MM.1S (cell line): Measurements from ENCODE around the gene DLX2.

Source experiments
- EZH2 ChIP-seq: fragments of 300-600 bp; sonication (generic); optimal IDR thresholded peaks from 2 replicates; pipeline ENCODE3; 2017; ENCODE audit warnings: low read depth, mild to moderate bottlenecking, antibody characterized with exemption, low read length, mixed read lengths
- EZH2phosphoT487 ChIP-seq: fragments of 300-600 bp; sonication (generic); IDR thresholded peaks from 2 replicates; pipeline ENCODE4 v1.6.1; 2018; ENCODE audit warnings: antibody characterized with exemption, low read length
- TF ChIP-seq, protein P1 (sequence below): fragments of 300-600 bp; sonication (generic); IDR thresholded peaks from 2 replicates; pipeline ENCODE4 v1.5.1; 2016; ENCODE audit warnings: antibody characterized with exemption, low read length, mixed read lengths

DNA sequence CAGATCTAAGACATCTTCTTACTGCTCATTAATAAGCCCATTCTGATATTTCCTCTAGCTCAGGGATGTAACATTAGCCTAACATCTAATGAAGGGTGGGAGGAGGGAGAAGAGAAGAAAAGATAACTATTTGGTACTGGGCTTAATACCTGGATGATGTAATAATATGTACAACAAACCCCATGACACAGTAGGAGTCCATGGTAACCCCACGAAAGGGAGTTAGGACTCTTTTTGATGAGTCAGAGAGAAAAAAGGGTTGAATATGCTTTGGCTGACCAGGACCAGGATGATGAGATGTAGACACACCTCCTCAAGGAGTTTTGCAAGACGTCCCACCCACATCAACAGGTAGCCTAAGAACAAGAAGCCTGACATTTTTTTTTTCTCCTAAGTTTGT lies 34.4 kb upstream of the DLX2 start:
- TF ChIP-seq, protein P1, sequence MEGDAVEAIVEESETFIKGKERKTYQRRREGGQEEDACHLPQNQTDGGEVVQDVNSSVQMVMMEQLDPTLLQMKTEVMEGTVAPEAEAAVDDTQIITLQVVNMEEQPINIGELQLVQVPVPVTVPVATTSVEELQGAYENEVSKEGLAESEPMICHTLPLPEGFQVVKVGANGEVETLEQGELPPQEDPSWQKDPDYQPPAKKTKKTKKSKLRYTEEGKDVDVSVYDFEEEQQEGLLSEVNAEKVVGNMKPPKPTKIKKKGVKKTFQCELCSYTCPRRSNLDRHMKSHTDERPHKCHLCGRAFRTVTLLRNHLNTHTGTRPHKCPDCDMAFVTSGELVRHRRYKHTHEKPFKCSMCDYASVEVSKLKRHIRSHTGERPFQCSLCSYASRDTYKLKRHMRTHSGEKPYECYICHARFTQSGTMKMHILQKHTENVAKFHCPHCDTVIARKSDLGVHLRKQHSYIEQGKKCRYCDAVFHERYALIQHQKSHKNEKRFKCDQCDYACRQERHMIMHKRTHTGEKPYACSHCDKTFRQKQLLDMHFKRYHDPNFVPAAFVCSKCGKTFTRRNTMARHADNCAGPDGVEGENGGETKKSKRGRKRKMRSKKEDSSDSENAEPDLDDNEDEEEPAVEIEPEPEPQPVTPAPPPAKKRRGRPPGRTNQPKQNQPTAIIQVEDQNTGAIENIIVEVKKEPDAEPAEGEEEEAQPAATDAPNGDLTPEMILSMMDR = no peak
- TF ChIP-seq EZH2 (no peak), EZH2phosphoT487 (no peak)
